Gastroesophageal sphincter (tissue), 4 donors: ENCODE measurements around the gene S1PR3. TPM values are rescaled to one million over a fixed set of nuclear protein-coding genes. Genes with fewer than 3 reads are reported as not detected.

Experiments
- ATAC-seq: fragments of 150-250 bp; one replicate; pipeline ENCODE4 v1.9.1; 2016; ENCODE audit warnings: mild to moderate bottlenecking, moderate library complexity
- H3K27ac ChIP-seq, 4 donors: fragments of 200-600 bp; sonication (generic) in 3 of 4; 1 replicate in 3 of 4; 2 replicates in 1 of 4; pipeline ENCODE4 v1.5.1; 2016 to 2019
- H3K27me3 ChIP-seq: fragments of 200-600 bp; sonication (generic); one replicate; pipeline ENCODE4 v1.5.1; 2019
- H3K36me3 ChIP-seq, 2 donors: fragments of 200-600 bp; sonication (generic); one replicate each; pipeline ENCODE4 v1.5.1; 2019; ENCODE audit warnings: control low read depth in 1 of 2
- H3K4me1 ChIP-seq, 3 donors: fragments of 200-600 bp; sonication (generic); 1 replicate in 2 of 3; 2 replicates in 1 of 3; pipeline ENCODE4 v1.5.1; 2016 to 2019; ENCODE audit warnings: control low read depth in 2 of 3
- H3K4me3 ChIP-seq, 2 donors: fragments of 200-600 bp; sonication (generic); one replicate each; pipeline ENCODE4 v1.5.1; 2019; ENCODE audit warnings: mild to moderate bottlenecking in 1 of 2, moderate library complexity in 1 of 2
- H3K9me3 ChIP-seq, 3 donors: fragments of 200-600 bp; sonication (generic); one replicate each; pipeline ENCODE4 v1.5.1; 2017 to 2019; ENCODE audit warnings: control low read depth in 2 of 3
- EP300 ChIP-seq: sonication (generic); formaldehyde crosslinking; IDR thresholded peaks from one replicate; pipeline ENCODE4 v1.6.1; 2017; ENCODE audit warnings: antibody characterized with exemption, mild to moderate bottlenecking
- POLR2A ChIP-seq, 2 donors: fragments of 450-650 bp; IDR thresholded peaks; one replicate each; pipeline ENCODE4 v1.6.1; 2017; ENCODE audit warnings: antibody characterized with exemption in 2 of 2, mild to moderate bottlenecking in 2 of 2, moderate library complexity in 1 of 2
- POLR2AphosphoS5 ChIP-seq: sonication (generic); formaldehyde crosslinking; IDR thresholded peaks from one replicate; pipeline ENCODE4 v1.6.1; 2017; ENCODE audit warnings: antibody characterized with exemption
- WGBS, 2 donors: methylation state at CpG; one replicate each; pipeline ENCODE4 v1.1.5; 2018; ENCODE audit warnings: low coverage in 1 of 2; 5-methylcytosine and 5-hydroxymethylcytosine counted together
- total RNA-seq, 4 donors: library from RNA; depleted of rRNA; stranded (reverse); fragments of >200 nt; gene quantifications; one replicate each; pipeline ENCODE4 v1.1.0, GENCODE V29; 2016
- TF ChIP-seq, protein P1 (sequence below), 4 experiments: fragments of 200-600 bp in 2 of 4; fragments of 450-650 bp in 2 of 4; sonication (generic) in 1 of 4; IDR thresholded peaks; one replicate each; pipeline ENCODE4 v1.5.1; 2017 to 2019; ENCODE audit warnings: antibody characterized with exemption in 4 of 4, mild to moderate bottlenecking in 2 of 4, moderate library complexity in 2 of 4

Gene S1PR3
- total RNA-seq, 4 donors from 2014 or later = 77.9 to 351 (median 167) TPM

DNA sequence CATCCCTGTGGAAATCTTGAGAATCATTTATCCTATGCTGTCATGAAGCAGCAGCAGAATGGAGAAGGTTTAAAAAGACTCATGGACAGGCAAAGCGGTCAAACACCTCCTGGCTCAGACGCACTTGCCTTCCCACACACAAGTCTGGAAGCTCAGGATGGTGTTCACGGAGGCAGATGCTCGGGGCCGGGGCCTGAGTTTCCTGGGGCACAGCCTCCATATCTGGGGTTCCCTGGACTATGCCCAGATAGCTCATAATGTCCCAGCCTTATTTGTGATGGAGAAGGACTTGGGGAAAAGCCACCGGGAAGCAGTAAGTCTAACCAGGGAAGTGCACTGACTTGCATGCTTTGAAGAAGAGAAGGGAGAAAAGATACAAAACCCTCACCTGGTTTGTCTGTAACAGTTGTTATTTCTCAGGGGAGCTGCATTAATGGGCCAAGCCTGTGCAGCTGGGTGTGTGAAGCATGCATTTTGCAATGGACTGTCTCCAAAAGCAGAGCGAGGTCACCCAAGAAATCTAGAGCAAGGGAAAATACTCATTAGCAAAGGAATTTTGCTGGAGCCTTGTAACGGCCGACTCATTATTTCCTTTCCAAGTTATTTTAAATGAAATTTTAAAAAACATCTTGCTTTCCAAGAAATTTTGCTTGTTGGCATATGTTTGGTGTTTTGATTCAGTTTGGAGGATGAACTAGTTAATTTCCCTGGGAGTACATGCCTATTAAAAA, 3.4 kb downstream of the S1PR3 start:
- Histone ChIP-seq H3K27ac (peak overlapping the region; percentile 90 to 98 (median 96)), H3K27me3 (no peaks in the 10 kb centered on the region), H3K36me3 (no peaks in the 10 kb centered on the region), H3K9me3 (no peaks in the 10 kb centered on the region), H3K4me3 (peak overlapping the region; percentile 88 to 98), H3K4me1 (peaks cover 6 to 96% (median 43%) of the 10 kb centered on the region in 3 donors)
- TF ChIP-seq POLR2A (IDR thresholded peaks at IDR 0.05) (no peak), POLR2AphosphoS5 (peak; percentile 51)
- WGBS, 2 donors = 6 to 15% methylated on average over 4 to 5 of the region's 9 CpGs
- ATAC-seq = no peak

DNA sequence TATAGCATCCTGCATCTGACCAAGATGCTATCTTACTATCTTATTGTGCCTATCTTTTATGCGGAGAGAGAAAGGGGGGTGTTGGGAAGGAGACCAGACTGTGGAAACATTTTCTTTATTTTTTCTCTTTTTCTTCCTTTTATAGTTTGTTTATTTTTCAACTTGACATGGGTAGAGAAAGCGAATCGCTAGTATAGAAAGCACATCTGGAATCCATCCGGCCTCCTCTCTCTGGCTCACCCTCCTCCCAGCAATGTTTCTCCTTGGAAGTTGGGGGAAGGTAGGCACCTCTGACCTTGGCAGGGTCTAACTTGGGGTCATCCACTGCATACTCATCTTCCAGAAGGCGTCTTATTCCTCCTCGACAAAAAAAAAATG, 3.9 kb downstream of the S1PR3 start:
- no peak for ATAC-seq
- H3K36me3 ChIP-seq = no peaks in the 10 kb centered on the region
- H3K27ac ChIP-seq = peak overlapping the region; percentile 90 to 98 (median 96)
- H3K4me1 ChIP-seq = peaks cover 3 to 96% (median 41%) of the 10 kb centered on the region in 3 donors
- H3K9me3 ChIP-seq = no peaks in the 10 kb centered on the region
- H3K27me3 ChIP-seq = no peaks in the 10 kb centered on the region
- peak overlapping the region; percentile 88 to 98 for H3K4me3 ChIP-seq
- TF ChIP-seq EP300 (no peak), POLR2A (IDR thresholded peaks at IDR 0.05) (no peak), POLR2AphosphoS5 (no peak)
- TF ChIP-seq, protein P1, sequence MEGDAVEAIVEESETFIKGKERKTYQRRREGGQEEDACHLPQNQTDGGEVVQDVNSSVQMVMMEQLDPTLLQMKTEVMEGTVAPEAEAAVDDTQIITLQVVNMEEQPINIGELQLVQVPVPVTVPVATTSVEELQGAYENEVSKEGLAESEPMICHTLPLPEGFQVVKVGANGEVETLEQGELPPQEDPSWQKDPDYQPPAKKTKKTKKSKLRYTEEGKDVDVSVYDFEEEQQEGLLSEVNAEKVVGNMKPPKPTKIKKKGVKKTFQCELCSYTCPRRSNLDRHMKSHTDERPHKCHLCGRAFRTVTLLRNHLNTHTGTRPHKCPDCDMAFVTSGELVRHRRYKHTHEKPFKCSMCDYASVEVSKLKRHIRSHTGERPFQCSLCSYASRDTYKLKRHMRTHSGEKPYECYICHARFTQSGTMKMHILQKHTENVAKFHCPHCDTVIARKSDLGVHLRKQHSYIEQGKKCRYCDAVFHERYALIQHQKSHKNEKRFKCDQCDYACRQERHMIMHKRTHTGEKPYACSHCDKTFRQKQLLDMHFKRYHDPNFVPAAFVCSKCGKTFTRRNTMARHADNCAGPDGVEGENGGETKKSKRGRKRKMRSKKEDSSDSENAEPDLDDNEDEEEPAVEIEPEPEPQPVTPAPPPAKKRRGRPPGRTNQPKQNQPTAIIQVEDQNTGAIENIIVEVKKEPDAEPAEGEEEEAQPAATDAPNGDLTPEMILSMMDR (IDR thresholded peaks at IDR 0.05) = no peak
- WGBS, 2 donors = 18 to 27% methylated on average over 6 of the region's 6 CpGs

DNA sequence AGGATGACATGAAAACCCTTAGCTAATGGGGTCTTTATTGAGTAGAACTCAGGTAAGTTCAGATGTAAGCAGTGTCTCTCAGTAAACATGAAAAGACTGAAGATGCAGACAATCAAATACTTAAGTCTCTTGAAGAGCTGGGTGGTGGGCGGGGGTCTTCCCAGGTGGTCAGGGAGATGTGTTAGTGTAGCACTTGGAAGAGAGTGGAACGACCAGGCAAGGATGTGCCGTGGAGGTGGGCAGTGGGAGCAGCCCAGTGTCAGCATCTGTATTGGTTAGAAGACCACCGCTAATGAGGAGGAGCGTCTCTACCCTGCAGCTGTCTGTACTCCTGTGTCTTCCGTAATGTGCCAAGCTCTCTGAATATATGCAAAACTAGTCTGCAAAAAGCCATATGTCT, 4.4 kb downstream of the S1PR3 start:
- TF ChIP-seq POLR2AphosphoS5 = no peak
- no peak for TF ChIP-seq POLR2A (IDR thresholded peaks at IDR 0.05)
- TF ChIP-seq EP300 = no peak
- TF ChIP-seq, protein P1 (IDR thresholded peaks at IDR 0.05) = no peak
- 53 to 57% methylated on average over 4 to 5 of the region's 6 CpGs for WGBS, 2 donors
- Histone ChIP-seq H3K27ac (peak overlapping the region; percentile 90 to 98 (median 96)), H3K4me3 (peak overlapping the region; percentile 88 to 98), H3K27me3 (no peaks in the 10 kb centered on the region), H3K4me1 (peaks cover 7 to 96% (median 45%) of the 10 kb centered on the region in 3 donors), H3K36me3 (no peaks in the 10 kb centered on the region), H3K9me3 (no peaks in the 10 kb centered on the region)
- ATAC-seq = no peak

DNA sequence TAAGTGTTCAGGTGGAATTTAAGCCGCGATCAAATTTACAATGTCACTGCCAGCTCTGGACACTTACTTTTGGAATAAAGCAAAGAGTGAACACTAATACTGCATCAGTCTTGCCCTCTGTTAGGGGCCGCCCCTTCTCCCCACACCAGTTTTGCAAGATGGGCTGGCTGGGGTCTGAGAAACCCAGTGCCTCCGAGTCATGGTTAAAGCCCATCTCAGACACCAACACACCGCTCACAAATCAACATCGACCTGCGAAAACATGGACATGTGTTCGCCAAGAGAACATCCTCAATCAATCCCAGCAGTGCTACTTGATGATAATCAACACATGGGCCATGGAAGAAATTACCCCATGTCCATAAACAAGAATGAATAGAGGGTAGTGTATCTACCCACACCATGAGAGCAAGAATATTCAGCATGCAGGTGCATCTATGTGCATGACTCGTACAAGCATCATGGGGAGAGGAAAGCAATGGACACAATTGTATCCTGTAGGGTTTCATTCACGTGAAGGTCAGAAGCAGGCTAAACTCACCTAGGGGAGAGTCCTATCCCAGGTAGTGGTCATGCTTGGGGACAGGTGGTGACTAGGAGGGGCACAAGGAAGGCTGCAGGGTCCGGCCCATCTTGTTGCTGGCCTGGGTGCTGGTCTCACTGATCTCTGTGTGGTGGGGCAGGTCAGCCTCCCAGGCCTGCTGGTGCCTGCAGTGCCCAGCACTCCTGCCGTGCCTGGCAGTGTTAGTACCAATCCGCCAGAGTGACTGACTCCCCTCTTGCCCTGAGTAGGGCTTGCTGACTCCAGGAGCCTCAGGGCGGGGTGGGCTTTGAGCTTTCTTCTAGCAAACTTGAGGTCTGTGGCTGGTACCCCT, 5.0 kb downstream of the S1PR3 start:
- 76 to 89% methylated on average over 5 to 9 of the region's 14 CpGs for WGBS, 2 donors
- no peaks in the 10 kb centered on the region for H3K27me3 ChIP-seq
- H3K36me3 ChIP-seq = no peaks in the 10 kb centered on the region
- ATAC-seq = no peak
- peak overlapping the region in 3 of 4 donors; percentile 96 to 98 (median 97) for H3K27ac ChIP-seq
- H3K9me3 ChIP-seq = no peaks in the 10 kb centered on the region
- H3K4me3 ChIP-seq = peak overlapping the region in 1 of 2 donors; percentile 98
- no peak for TF ChIP-seq POLR2A (IDR thresholded peaks at IDR 0.05)
- TF ChIP-seq POLR2AphosphoS5 = no peak
- TF ChIP-seq, protein P1 (IDR thresholded peaks at IDR 0.05) = no peak
- TF ChIP-seq EP300 = no peak
- peaks cover 9 to 97% (median 49%) of the 10 kb centered on the region in 3 donors for H3K4me1 ChIP-seq

DNA sequence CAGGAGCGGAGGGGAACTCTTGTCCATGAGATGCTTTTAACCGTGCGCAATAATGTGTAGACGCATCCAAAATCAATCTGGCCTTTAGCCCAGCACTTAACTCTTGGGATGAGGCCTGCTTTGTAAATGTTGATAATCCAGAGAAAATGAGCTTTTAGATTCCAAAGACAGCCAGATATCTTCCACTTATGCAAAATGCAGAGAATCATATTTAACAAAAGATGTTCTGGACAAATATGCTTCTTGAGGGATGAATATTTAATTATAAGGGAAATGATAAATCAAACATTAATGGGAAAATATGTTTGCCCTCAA, 5.6 kb downstream of the S1PR3 start:
- Histone ChIP-seq H3K27me3 (no peaks in the 10 kb centered on the region), H3K4me3 (peak overlapping the region in 1 of 2 donors; percentile 98), H3K4me1 (peaks cover 9 to 98% (median 55%) of the 10 kb centered on the region in 3 donors), H3K9me3 (no peaks in the 10 kb centered on the region), H3K36me3 (peaks cover 0 to 3% of the 10 kb centered on the region in 2 donors), H3K27ac (peak overlapping the region in 3 of 4 donors; percentile 96 to 98 (median 97))
- WGBS, 2 donors = 0 to 20% methylated on average over 3 to 4 of the region's 4 CpGs
- no peak for ATAC-seq
- TF ChIP-seq EP300 (no peak), POLR2AphosphoS5 (no peak), POLR2A (IDR thresholded peaks at IDR 0.05) (no peak)
- TF ChIP-seq, protein P1 (IDR thresholded peaks at IDR 0.05) = no peak
